Panc1 (cell line): ENCODE measurements around the gene PHACTR4. TPM values are rescaled to one million over a fixed set of nuclear protein-coding genes. Genes with fewer than 3 reads are reported as not detected.
A peak's percentile ranks its signal among the peaks of the same experiment; 100 is the strongest.
"Not testable (repeated sequence)": the region's sequence is repeated elsewhere in the genome, so short reads cannot be mapped to it uniquely, and the experiment has no call there.

Source experiments
- ATAC-seq: fragments of 200-7000 bp; cut with Tn5 transposase; 2 replicates; pipeline ENCODE4 v1.9.1; 2020; ENCODE audit warnings: mild to moderate bottlenecking, moderate library complexity
- BruUV-seq: library from RNA; stranded (reverse); fragments of 400-500 nt; replicated peaks from 2 replicates; lab custom pipeline; 2021; lab: Mats Ljungman, UMichigan
- CTCF ChIA-PET: fragments of 300-600 bp; sonication (Branson Sonifier 250); formaldehyde crosslinking; loops from one replicate; lab custom pipeline; 2022; ENCODE audit warnings: antibody characterized with exemption; lab: Charles Lee
- POLR2A ChIA-PET: fragments of 300-600 bp; sonication (Branson Sonifier 250); formaldehyde crosslinking; loops from one replicate; lab custom pipeline; 2022; ENCODE audit warnings: antibody characterized with exemption; lab: Charles Lee
- DNase-seq: peaks from one replicate; pipeline ENCODE4 v3.0.0-alpha.2; 2010; ENCODE audit warnings: low read depth, low spot score
- H3K27ac ChIP-seq: 2 replicates; pipeline ENCODE4 v1.5.1; 2011; ENCODE audit warnings: mild to moderate bottlenecking, low read length, inconsistent platforms
- H3K27me3 ChIP-seq: fragments of 200-500 bp; sonication (Bioruptor generic); 2 replicates; pipeline ENCODE4 v1.6.0; 2014; ENCODE audit warnings: low read length, inconsistent platforms; ENCODE audit not compliant: control insufficient read depth, insufficient read depth
- H3K36me3 ChIP-seq: fragments of 200-500 bp; sonication (Bioruptor generic); 2 replicates; pipeline ENCODE4 v1.5.1; 2014; ENCODE audit warnings: inconsistent platforms, mild to moderate bottlenecking, low read length, moderate library complexity; ENCODE audit not compliant: control insufficient read depth, insufficient read depth
- H3K4me1 ChIP-seq: 2 replicates; pipeline ENCODE4 v1.5.1; 2011; ENCODE audit warnings: inconsistent platforms, mild to moderate bottlenecking, low read length, moderate library complexity; ENCODE audit not compliant: control insufficient read depth, insufficient read depth
- H3K4me3 ChIP-seq, 2 experiments: 2 replicates each; pipeline ENCODE4 v1.5.1; 2011 to 2012; ENCODE audit warnings: low read depth in 2 of 2, low read length in 2 of 2, mild to moderate bottlenecking in 2 of 2, inconsistent platforms in 1 of 2, moderate library complexity in 1 of 2
- H3K9me3 ChIP-seq: fragments of 200-500 bp; sonication (Bioruptor generic); 2 replicates; pipeline ENCODE4 v1.5.1; 2014; ENCODE audit warnings: low read depth, mild to moderate bottlenecking, inconsistent platforms, low read length, moderate library complexity; ENCODE audit not compliant: control insufficient read depth, insufficient read depth
- POLR2AphosphoS5 ChIP-seq: IDR thresholded peaks from 2 replicates; pipeline ENCODE4 v1.6.1; 2012; ENCODE audit warnings: mild to moderate bottlenecking, low read depth, low read length, moderate library complexity
- SIN3A ChIP-seq: IDR thresholded peaks from 2 replicates; pipeline ENCODE4 v1.6.1; 2012; ENCODE audit warnings: low read depth, mild to moderate bottlenecking, low read length, moderate library complexity, borderline replicate concordance; ENCODE audit not compliant: insufficient read depth
- TCF7L2 ChIP-seq: IDR thresholded peaks from 2 replicates; pipeline ENCODE4 v1.6.1; 2011; ENCODE audit warnings: mild to moderate bottlenecking, low read depth, low read length, inconsistent platforms
- in situ Hi-C: cut with HindIII; loops from 2 replicates; pipeline ENCODE4 v1.10.0; 2016; ENCODE audit warnings: low sequenced_read_pairs, low pct_unique_long_range_greater_than_20kb
- intact Hi-C: fragments of 100-400 bp; cut with micrococcal nuclease; formaldehyde crosslinking; loops from one replicate; pipeline ENCODE4 v1.10.0; 2022; ENCODE audit not compliant: unreplicated experiment
- total RNA-seq: library from RNA; stranded (reverse); gene quantifications from one replicate; pipeline ENCODE4 v1.2.1, GENCODE V29; 2021; ENCODE audit not compliant: unreplicated experiment
- TF ChIP-seq, protein P1 (sequence below), 2 experiments: IDR thresholded peaks; 2 replicates each; pipeline ENCODE4 v1.6.1; 2011 to 2012; ENCODE audit warnings: low read depth in 2 of 2, control low read depth in 1 of 2, low read length in 1 of 2, mild to moderate bottlenecking in 1 of 2, moderate library complexity in 1 of 2; ENCODE audit not compliant: insufficient read depth in 1 of 2
- TF ChIP-seq, protein P2 (sequence below): fragments of 450-650 bp; IDR thresholded peaks from 2 replicates; pipeline ENCODE4 v1.5.1; 2017; ENCODE audit warnings: mild to moderate bottlenecking

PHACTR4 gene
- total RNA-seq, 1 experiment from 2014 or later: 63.4 TPM

DNA sequence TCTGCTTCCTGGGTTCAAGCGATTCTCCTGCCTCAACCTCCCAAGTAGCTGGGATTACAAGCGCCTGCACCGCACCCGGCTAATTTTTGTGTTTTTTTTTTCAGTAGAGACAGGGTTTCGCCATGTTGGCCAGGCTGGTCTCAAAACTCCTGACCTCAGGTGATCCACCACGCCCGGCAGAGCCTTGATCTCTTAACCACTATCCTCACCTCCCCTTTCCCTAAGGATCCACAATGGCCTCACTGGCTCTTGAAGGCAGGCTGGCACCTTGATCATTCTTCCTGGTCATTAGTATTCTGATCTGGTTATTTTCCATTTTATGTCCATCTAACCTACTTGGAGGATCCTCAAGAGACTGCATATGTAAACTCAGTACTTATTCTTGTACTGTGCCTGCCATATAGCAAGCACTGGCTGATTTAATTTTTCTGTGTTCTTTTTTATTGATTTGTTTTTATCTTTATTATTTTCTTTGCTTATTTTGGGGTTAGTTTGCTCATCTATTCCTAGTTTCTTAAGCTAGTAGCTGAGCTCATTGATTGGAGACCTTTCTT is 142.6 kb downstream of the PHACTR4 start:
- H3K36me3 ChIP-seq: peaks cover 28% of the 10 kb centered on the region
- in situ Hi-C loops: no loop called here
- no TSS peak for BruUV-seq
- POLR2A ChIA-PET: interaction anchor here (0.7 to 0.8 kb wide), 3 partner anchors 14 to 131 kb away, joined by 3 to 10 read pairs (median 4); partner anchors contain the start of gene TAF12
- H3K27me3 ChIP-seq: no peaks in the 10 kb centered on the region
- TF ChIP-seq POLR2AphosphoS5: peak; percentile 35; the same call in 1 of the 2 replicates
- TF ChIP-seq, protein P1, sequence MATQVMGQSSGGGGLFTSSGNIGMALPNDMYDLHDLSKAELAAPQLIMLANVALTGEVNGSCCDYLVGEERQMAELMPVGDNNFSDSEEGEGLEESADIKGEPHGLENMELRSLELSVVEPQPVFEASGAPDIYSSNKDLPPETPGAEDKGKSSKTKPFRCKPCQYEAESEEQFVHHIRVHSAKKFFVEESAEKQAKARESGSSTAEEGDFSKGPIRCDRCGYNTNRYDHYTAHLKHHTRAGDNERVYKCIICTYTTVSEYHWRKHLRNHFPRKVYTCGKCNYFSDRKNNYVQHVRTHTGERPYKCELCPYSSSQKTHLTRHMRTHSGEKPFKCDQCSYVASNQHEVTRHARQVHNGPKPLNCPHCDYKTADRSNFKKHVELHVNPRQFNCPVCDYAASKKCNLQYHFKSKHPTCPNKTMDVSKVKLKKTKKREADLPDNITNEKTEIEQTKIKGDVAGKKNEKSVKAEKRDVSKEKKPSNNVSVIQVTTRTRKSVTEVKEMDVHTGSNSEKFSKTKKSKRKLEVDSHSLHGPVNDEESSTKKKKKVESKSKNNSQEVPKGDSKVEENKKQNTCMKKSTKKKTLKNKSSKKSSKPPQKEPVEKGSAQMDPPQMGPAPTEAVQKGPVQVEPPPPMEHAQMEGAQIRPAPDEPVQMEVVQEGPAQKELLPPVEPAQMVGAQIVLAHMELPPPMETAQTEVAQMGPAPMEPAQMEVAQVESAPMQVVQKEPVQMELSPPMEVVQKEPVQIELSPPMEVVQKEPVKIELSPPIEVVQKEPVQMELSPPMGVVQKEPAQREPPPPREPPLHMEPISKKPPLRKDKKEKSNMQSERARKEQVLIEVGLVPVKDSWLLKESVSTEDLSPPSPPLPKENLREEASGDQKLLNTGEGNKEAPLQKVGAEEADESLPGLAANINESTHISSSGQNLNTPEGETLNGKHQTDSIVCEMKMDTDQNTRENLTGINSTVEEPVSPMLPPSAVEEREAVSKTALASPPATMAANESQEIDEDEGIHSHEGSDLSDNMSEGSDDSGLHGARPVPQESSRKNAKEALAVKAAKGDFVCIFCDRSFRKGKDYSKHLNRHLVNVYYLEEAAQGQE (IDR thresholded peaks at IDR 0.05; ENCODE audit: insufficient read depth in 1 of 2, low read depth in 2 of 2, low read length in 1 of 2): no peak
- no peak for DNase-seq
- peak overlapping the region; percentile 42 for H3K27ac ChIP-seq
- H3K9me3 ChIP-seq: no peaks in the 10 kb centered on the region
- CTCF ChIA-PET: no interaction called here
- intact Hi-C loops: no loop called here
- peaks cover 34% of the 10 kb centered on the region for H3K4me1 ChIP-seq
- ATAC-seq: no peak
- no peak overlapping the region for H3K4me3 ChIP-seq

DNA sequence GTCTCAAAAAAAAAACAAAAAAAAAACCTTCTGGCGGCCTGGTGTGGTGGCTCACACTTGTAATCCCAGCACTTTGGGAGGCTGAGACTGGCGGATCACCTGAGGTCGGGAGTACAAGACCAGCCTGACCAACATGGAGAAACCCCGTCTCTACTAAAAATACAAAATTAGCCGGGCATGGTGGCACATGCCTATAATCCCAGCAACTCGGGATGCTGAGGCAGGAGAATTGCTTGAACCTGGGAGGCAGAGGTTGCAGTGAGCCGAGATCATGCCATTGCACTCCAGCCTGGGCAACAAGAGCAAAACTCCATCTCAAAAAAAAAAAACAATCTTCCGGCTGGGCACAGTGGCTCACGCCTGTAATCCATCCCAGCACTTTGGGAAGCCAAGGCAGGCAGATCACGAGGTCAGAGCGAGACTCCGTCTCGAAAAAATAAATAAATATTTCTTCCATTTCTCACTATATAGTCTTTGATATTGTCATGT is 144.9 kb downstream of the PHACTR4 start:
- DNase-seq, in situ Hi-C loops, H3K9me3 ChIP-seq, H3K27ac ChIP-seq, H3K27me3 ChIP-seq, BruUV-seq, H3K4me3 ChIP-seq, intact Hi-C loops: not testable (repeated sequence)
- ChIA-PET CTCF (interaction anchor here (0.6 kb wide), 2 partner anchors 69 to 169 kb away, joined by 4 to 6 read pairs; no protein-coding TSS in a partner anchor), POLR2A (interaction anchor here (0.6 to 0.7 kb wide), 2 partner anchors 54 to 236 kb away, joined by 3 to 5 read pairs; no protein-coding TSS in a partner anchor)
- Histone ChIP-seq H3K36me3 (peaks cover 11% of the 10 kb centered on the region), H3K4me1 (peaks cover 25% of the 10 kb centered on the region)
- ATAC-seq: peak; percentile 0; the same call in 1 of the 2 replicates

DNA sequence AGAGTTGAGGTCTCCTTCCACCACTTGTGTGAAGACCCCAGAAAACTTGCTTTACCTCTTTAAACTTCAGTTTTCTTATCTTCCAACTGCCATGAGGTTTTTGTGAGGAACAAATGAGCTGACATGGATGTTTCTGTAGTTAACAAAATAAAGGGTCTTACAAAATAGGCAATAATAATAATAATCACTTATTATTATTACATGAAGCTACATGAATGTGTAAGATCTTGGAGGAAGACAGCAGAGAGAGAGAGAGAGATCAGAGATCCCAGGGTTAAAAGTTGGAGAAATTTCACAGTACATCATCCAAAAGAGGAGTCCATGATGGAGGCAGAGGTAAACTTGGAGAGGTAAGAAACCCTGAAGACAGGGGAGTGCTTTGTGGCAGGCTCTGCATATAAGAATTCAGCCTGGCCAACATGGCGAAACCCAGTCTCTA is 147.0 kb downstream of the PHACTR4 start:
- Histone ChIP-seq H3K4me1 (peaks cover 20% of the 10 kb centered on the region), H3K27me3 (no peaks in the 10 kb centered on the region), H3K36me3 (peaks cover 4% of the 10 kb centered on the region; the same call in 1 of the 2 replicates), H3K9me3 (no peaks in the 10 kb centered on the region), H3K27ac (no peak overlapping the region; the same call in 1 of the 2 replicates), H3K4me3 (no peak overlapping the region)
- no TSS peak for BruUV-seq
- in situ Hi-C loops (no loop called here), intact Hi-C loops (loop anchor here (5.0 kb wide), 1 partner anchor 86 kb away; no protein-coding TSS in a partner anchor)
- ChIA-PET CTCF (interaction anchor here (0.6 kb wide), 1 partner anchor 184 kb away, joined by 3 read pairs; no protein-coding TSS in a partner anchor), POLR2A (interaction anchor here (0.6 to 0.7 kb wide), 3 partner anchors 64 to 504 kb away, joined by 4 to 9 read pairs (median 5); no protein-coding TSS in a partner anchor)
- DNase-seq (no peak), ATAC-seq (no peak)
- TF ChIP-seq POLR2AphosphoS5 (no peak), SIN3A (no peak), TCF7L2 (no peak)
- TF ChIP-seq, protein P1 (IDR thresholded peaks at IDR 0.05; ENCODE audit: insufficient read depth in 1 of 2, low read depth in 2 of 2, low read length in 1 of 2): no peak
- TF ChIP-seq, protein P2, sequence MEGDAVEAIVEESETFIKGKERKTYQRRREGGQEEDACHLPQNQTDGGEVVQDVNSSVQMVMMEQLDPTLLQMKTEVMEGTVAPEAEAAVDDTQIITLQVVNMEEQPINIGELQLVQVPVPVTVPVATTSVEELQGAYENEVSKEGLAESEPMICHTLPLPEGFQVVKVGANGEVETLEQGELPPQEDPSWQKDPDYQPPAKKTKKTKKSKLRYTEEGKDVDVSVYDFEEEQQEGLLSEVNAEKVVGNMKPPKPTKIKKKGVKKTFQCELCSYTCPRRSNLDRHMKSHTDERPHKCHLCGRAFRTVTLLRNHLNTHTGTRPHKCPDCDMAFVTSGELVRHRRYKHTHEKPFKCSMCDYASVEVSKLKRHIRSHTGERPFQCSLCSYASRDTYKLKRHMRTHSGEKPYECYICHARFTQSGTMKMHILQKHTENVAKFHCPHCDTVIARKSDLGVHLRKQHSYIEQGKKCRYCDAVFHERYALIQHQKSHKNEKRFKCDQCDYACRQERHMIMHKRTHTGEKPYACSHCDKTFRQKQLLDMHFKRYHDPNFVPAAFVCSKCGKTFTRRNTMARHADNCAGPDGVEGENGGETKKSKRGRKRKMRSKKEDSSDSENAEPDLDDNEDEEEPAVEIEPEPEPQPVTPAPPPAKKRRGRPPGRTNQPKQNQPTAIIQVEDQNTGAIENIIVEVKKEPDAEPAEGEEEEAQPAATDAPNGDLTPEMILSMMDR: no peak
